NOMO-1 (cell line): ENCODE measurements around the gene ATP13A3.

Experiments used
- DNase-seq, 2 experiments: peaks; one replicate each; lab custom pipeline; 2025; ENCODE audit not compliant: unreplicated experiment in 2 of 2; lab: John Stamatoyannopoulos, UW

Gene ATP13A3

GRCh38 chr3:194379231-194379630 is 107.6 kb downstream of the ATP13A3 start:
- DNase-seq = no peak

- DNase-seq = no peak
Observed at GRCh38 chr3:194377708-194378107, 109.1 kb downstream of the ATP13A3 start.

GRCh38 chr3:194376241-194376560 is 110.6 kb downstream of the ATP13A3 start:
- DNase-seq = no peak

DNA sequence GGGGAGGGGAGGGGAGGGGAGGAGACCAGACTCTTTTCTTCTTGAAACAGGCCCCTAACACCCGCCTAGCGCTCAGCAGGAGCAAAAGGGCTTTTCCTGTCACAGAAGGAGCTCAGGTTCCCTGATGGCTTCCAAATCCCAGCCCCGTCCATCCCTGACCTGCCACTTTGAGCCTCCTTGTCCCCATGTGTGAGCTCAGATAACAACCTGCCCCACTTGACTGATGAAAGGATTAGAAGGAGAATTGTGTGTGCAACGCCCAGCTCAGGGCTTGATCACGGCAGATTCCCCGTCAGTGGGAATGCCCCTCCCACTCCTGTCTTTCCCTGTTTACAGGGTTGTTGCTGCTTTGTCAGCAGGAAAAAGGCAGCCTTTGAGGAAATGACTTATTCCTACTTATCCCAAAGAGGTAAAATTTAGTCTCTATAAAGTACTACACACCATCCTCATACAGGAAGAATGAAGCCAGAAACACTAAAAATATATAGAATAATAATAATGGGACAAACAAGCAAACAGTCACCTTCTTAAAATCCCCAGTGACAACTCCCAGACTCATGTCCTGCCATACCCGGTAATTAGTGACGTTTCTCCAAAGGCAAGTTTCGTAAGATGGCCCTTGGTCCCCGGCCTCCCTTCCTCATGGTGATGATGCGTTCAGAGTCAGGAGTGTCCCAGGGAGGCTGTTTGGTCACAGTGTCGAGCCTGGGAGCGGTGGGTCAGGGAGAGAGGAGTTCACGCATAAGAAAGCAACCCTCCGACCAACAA is 111.1 kb downstream of the ATP13A3 start:
- no peak for DNase-seq

DNA sequence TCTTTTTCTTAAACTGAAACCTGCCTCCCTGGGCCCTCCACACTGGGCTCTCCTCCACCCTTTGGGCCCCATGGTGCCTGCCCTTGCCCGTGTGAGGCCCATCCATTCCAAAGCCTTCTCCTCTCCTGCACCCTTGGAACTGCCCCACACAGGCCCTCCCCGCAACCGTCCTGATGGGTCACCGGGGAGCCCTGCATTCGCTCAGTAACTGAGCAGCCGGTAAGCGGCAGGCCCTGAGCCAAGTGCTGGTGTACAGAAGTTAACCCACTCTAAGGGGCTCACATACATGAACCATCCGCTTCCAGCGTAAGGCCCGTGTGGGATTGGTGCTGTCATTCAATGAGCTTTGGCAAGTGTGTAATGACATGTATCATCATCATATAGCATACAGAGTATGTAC is 111.9 kb downstream of the ATP13A3 start:
- DNase-seq = no peak

DNA sequence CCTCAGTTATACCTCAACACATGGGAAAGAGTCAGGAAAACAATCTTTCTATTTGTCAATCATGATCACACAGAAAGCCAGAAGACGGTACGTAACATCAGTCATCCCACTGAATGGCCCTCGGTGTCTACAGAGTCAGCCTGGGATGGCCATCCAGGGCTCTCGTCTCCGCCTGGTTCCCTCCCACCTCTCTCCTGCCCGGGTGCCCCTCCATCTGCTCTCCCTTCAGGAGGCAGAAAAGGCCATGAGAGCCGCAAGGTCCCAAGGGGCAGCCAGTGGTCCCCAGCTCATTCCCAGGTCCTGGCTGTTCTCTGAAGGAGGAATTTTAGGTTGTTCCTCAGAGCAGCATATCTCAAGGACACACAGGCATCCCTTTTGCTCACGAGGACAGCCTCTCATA is 112.9 kb downstream of the ATP13A3 start:
- no peak for DNase-seq

- DNase-seq = no peak
Observed at GRCh38 chr3:194373028-194373427, 113.8 kb downstream of the ATP13A3 start.

DNA sequence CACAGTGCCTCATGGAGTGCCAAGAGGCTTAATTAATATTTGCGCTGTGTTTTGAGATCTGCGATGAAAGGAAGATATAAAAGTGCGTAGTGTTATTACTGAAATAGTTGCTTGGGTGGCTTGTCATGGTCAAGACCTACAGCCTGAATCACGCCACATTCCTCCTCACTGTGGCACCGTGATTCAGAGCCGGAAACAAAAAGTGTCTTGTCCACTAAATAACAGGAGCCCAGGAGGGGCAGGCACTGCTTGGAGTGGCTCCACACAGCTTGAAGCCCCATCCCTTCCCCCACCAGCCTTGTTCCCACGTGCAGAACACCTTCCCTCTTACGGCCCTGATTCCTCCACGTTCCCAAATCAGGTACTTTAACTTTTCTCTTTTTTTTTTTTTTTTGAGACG is 116.0 kb downstream of the ATP13A3 start:
- DNase-seq = no peak

- DNase-seq = no peak
Observed at GRCh38 chr3:194369522-194370279, 117.1 kb downstream of the ATP13A3 start, which contains the start of gene LRRC15. Gene LRRC15, minus strand, starts transcription at chr3:194369743. Its CDS starts 8,700 bp downstream, at chr3:194361043.

- no peak for DNase-seq
Observed at GRCh38 chr3:194368918-194369317, 117.9 kb downstream of the ATP13A3 start.

GRCh38 chr3:194367992-194368841 is 118.6 kb downstream of the ATP13A3 start:
- no peak for DNase-seq

DNA sequence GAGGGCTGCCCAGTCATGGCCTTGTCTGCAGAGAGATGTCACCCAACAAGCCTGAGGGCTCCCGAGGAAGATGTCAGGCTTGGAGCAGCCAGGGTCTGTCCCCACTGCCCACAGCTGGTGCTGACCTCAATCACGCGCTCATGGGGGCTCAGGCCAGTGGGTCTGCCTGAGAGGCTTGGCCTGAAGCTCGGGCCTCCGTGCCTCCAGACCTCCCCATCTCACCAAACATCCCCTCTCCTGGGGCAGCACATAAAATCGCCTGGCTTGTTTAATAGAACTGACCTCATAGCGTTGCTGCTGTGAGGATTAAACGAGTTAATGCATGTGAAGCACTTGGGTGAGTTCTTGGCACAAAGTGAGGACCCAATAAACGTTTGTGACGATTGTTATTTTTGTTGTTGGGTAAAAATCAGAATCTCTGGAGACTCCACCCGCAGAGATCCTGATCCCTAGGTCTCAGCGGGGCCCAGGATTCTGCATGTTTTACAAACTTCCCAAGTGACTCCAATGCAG is 120.8 kb downstream of the ATP13A3 start:
- no peak for DNase-seq

DNA sequence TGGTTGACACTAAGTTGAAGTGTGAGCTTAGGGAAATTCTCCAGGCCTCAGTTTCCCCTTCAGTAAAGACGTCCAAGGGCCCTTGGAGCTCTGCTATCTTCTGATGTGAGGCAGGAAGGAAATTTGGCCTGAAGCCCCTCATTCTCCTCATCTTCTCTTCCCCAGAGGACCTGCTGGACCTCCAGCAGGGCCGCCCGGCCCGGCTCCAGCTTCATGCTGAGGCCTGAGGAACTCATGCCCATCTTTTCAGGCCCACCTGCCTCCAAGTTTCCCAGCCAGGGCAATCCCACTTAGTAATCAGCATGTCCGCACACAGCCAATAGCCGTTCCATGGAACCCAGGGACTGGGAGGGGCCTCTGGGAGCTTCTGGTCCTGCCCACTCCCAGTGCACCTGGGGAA is 121.3 kb downstream of the ATP13A3 start:
- no peak for DNase-seq

DNA sequence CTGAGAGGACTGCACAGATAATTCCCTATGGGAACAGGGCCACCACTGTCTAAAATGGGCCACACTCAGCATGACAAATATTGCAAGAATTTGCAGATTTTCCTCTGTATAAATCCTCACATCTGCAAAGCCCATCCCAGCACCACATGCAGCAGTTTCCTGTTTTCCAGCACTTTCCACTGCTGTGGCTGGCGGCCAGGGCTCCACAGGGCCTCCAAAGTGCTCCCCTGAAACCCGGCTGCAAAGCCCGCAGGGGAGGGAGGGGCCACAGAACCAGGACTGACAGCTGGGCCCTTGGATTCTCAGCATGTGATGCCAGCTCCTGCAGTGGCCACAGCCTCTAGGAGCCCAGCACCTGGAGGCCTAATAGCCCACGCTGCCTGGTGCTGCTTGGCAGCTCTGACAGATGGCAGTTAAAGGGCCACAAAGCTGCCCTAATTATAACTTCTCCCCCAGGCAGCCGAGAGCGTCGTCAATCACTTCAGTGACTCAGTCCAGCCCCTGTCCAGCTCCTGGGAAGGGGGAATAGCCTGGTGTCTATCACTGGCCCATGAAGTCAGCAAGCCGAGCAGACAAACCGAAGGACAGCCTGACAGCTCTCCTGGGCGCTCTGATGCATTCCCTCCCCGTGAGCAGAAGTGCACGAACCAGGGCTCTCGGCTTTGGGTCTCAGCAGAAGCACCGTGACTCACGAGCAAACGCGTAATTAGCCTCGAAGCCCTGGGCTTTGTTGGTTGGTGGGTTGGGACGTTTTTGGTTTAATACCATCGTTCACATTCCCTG is 122.0 kb downstream of the ATP13A3 start:
- DNase-seq = no peak

GRCh38 chr3:194364314-194364651 is 122.5 kb downstream of the ATP13A3 start:
- DNase-seq = no peak

DNA sequence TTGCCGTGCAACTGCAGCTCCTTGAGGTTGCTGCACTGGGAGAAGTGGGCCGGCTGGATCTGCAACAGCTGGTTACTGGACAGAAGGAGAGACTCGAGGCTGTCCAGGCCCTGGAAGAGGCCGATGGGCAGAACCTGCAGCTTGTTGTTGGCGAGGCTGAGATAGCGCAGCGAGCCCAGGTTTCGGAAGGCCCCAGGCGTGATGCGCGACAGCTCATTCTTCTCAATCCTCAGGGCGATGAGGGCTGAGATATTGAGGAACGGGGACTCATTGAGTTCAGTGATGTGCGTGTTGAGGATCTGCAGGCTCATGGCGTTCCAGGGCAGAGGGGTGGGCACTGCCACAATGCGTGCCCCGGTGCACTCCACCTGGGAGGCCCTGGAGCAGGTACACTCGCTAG is 126.2 kb downstream of the ATP13A3 start:
- DNase-seq = no peak

GRCh38 chr3:194357681-194358080 is 129.1 kb downstream of the ATP13A3 start:
- DNase-seq = peak in 1 of 2 experiments; percentile 13

- DNase-seq = no peak
Observed at GRCh38 chr3:194355379-194355778, 131.4 kb downstream of the ATP13A3 start.

- no peak for DNase-seq
Observed at GRCh38 chr3:194354315-194354714, 132.5 kb downstream of the ATP13A3 start.
